Naive B cell (primary cell): Measurements from ENCODE around the gene KRTAP10-9. TPM values are rescaled to one million over a fixed set of nuclear protein-coding genes. Genes with fewer than 3 reads are reported as not detected.

ENCODE experiments used
- ATAC-seq, 2 donors: fragments of 150-1000 bp; cut with Tn5 transposase; 2 replicates each; pipeline ENCODE4 v1.10.0; 2021; ENCODE audit warnings: low read depth in 2 of 2, mild to moderate bottlenecking in 2 of 2, moderate library complexity in 2 of 2
- DNase-seq: peaks from one replicate; pipeline ENCODE4 v3.0.0; 2022
- H3K27ac Mint-ChIP-seq, 6 donors: one replicate each; pipeline ENCODE4 v1.8.0; 2020 to 2022; ENCODE audit warnings: mild to moderate bottlenecking in 6 of 6, mixed read lengths in 6 of 6, moderate library complexity in 5 of 6, inconsistent platforms in 2 of 6
- H3K27me3 Mint-ChIP-seq, 3 donors: one replicate each; pipeline ENCODE4 v1.8.0; 2021 to 2022; ENCODE audit warnings: mixed read lengths in 3 of 3, mild to moderate bottlenecking in 1 of 3
- H3K36me3 Mint-ChIP-seq, 2 donors: one replicate each; pipeline ENCODE4 v1.8.0; 2020 to 2022; ENCODE audit warnings: mixed read lengths in 2 of 2, inconsistent platforms in 1 of 2, mild to moderate bottlenecking in 1 of 2
- H3K4me1 Mint-ChIP-seq, 3 donors: one replicate each; pipeline ENCODE4 v1.8.0; 2020 to 2022; ENCODE audit warnings: mixed read lengths in 3 of 3, inconsistent platforms in 1 of 3, mild to moderate bottlenecking in 1 of 3, moderate library complexity in 1 of 3
- H3K4me3 Mint-ChIP-seq, 8 donors: one replicate each; pipeline ENCODE4 v1.8.0; 2020 to 2022; ENCODE audit warnings: mild to moderate bottlenecking in 8 of 8, mixed read lengths in 8 of 8, moderate library complexity in 8 of 8, inconsistent platforms in 2 of 8
- H3K9me3 Mint-ChIP-seq, 7 donors: one replicate each; pipeline ENCODE4 v1.8.0; 2020 to 2022; ENCODE audit warnings: mixed read lengths in 7 of 7, mild to moderate bottlenecking in 5 of 7, inconsistent platforms in 2 of 7, moderate library complexity in 1 of 7
- polyA plus RNA-seq, 6 donors: library from polyadenylated mRNA; unstranded; fragments of 300-500 nt; fragmentation: Illumina TruSeq; gene quantifications; one replicate each; pipeline ENCODE4 v1.2.3, GENCODE V29; 2021; ENCODE audit warnings: low read depth in 6 of 6

KRTAP10-9 gene
- polyA plus RNA-seq, 6 donors from 2014 or later = not detected

GRCh38 chr21:44613386-44614155 is 13.3 kb upstream of the KRTAP10-9 start:
- peaks cover 15 to 37% of the 10 kb centered on the region in 2 donors for H3K36me3 Mint-ChIP-seq
- DNase-seq (no peak), ATAC-seq (no peak)
- H3K9me3 Mint-ChIP-seq = peaks cover 21 to 42% (median 31%) of the 10 kb centered on the region in 7 donors
- H3K27ac Mint-ChIP-seq = no peak overlapping the region
- H3K4me3 Mint-ChIP-seq = no peak overlapping the region
- peaks cover 11 to 38% (median 28%) of the 10 kb centered on the region in 3 donors for H3K27me3 Mint-ChIP-seq
- peaks cover 5 to 7% (median 6%) of the 10 kb centered on the region in 3 donors for H3K4me1 Mint-ChIP-seq

- peaks cover 11 to 13% (median 12%) of the 10 kb centered on the region in 3 donors for H3K4me1 Mint-ChIP-seq
- H3K27me3 Mint-ChIP-seq = peaks cover 11 to 35% (median 28%) of the 10 kb centered on the region in 3 donors
- peaks cover 16 to 43% (median 31%) of the 10 kb centered on the region in 7 donors for H3K9me3 Mint-ChIP-seq
- H3K4me3 Mint-ChIP-seq = no peak overlapping the region
- peak overlapping the region in 1 of 6 donors; percentile 42 for H3K27ac Mint-ChIP-seq
- DNase-seq (no peak), ATAC-seq (no peak)
- peaks cover 12 to 37% of the 10 kb centered on the region in 2 donors for H3K36me3 Mint-ChIP-seq
These were observed 12.7 kb upstream of the KRTAP10-9 start for GRCh38 chr21:44614161-44614631.

GRCh38 chr21:44614961-44615391 is 11.9 kb upstream of the KRTAP10-9 start:
- Mint-ChIP-seq H3K9me3 (peaks cover 16 to 43% (median 31%) of the 10 kb centered on the region in 7 donors), H3K4me1 (peaks cover 13 to 18% (median 15%) of the 10 kb centered on the region in 3 donors), H3K36me3 (peaks cover 17 to 37% of the 10 kb centered on the region in 2 donors), H3K4me3 (no peak overlapping the region), H3K27me3 (peaks cover 4 to 31% (median 28%) of the 10 kb centered on the region in 3 donors), H3K27ac (no peak overlapping the region)
- DNase-seq (no peak), ATAC-seq (no peak)

- Mint-ChIP-seq H3K27me3 (peaks cover 4 to 31% (median 28%) of the 10 kb centered on the region in 3 donors), H3K36me3 (peaks cover 21 to 39% of the 10 kb centered on the region in 2 donors), H3K4me3 (no peak overlapping the region), H3K9me3 (peaks cover 15 to 41% (median 34%) of the 10 kb centered on the region in 7 donors), H3K4me1 (peaks cover 13 to 20% (median 15%) of the 10 kb centered on the region in 3 donors), H3K27ac (no peak overlapping the region)
- ATAC-seq (no peak), DNase-seq (no peak)
These were observed 11.4 kb upstream of the KRTAP10-9 start for GRCh38 chr21:44615466-44615865.

- Mint-ChIP-seq H3K4me1 (peaks cover 13 to 20% (median 15%) of the 10 kb centered on the region in 3 donors), H3K36me3 (peaks cover 23 to 40% of the 10 kb centered on the region in 2 donors), H3K4me3 (no peak overlapping the region), H3K27me3 (peaks cover 4 to 31% (median 28%) of the 10 kb centered on the region in 3 donors), H3K27ac (peak overlapping the region in 1 of 6 donors; percentile 35), H3K9me3 (peaks cover 14 to 39% (median 33%) of the 10 kb centered on the region in 7 donors)
- no peak for DNase-seq
- no peak for ATAC-seq
These were observed 10.8 kb upstream of the KRTAP10-9 start for GRCh38 chr21:44615911-44616590.

GRCh38 chr21:44616591-44616926 is 10.3 kb upstream of the KRTAP10-9 start:
- Mint-ChIP-seq H3K9me3 (peaks cover 10 to 34% (median 28%) of the 10 kb centered on the region in 7 donors), H3K4me1 (peaks cover 13 to 20% (median 15%) of the 10 kb centered on the region in 3 donors), H3K4me3 (peak overlapping the region in 1 of 8 donors; percentile 44), H3K36me3 (peaks cover 18 to 35% of the 10 kb centered on the region in 2 donors), H3K27me3 (peaks cover 4 to 28% (median 28%) of the 10 kb centered on the region in 3 donors), H3K27ac (peak overlapping the region in 1 of 6 donors; percentile 35)
- DNase-seq (no peak), ATAC-seq (no peak)

GRCh38 chr21:44617071-44617501 is 9.8 kb upstream of the KRTAP10-9 start:
- H3K4me1 Mint-ChIP-seq = peaks cover 13 to 20% (median 15%) of the 10 kb centered on the region in 3 donors
- peaks cover 8 to 30% (median 25%) of the 10 kb centered on the region in 7 donors for H3K9me3 Mint-ChIP-seq
- DNase-seq (no peak), ATAC-seq (no peak)
- peaks cover 18 to 37% of the 10 kb centered on the region in 2 donors for H3K36me3 Mint-ChIP-seq
- H3K27ac Mint-ChIP-seq = no peak overlapping the region
- peak overlapping the region in 1 of 8 donors; percentile 44 for H3K4me3 Mint-ChIP-seq
- peaks cover 4 to 30% (median 26%) of the 10 kb centered on the region in 3 donors for H3K27me3 Mint-ChIP-seq

GRCh38 chr21:44618504-44618903 is 8.4 kb upstream of the KRTAP10-9 start:
- Mint-ChIP-seq H3K4me1 (peaks cover 12 to 20% (median 13%) of the 10 kb centered on the region in 3 donors), H3K36me3 (peaks cover 27 to 42% of the 10 kb centered on the region in 2 donors), H3K27ac (peak overlapping the region in 5 of 6 donors; percentile 55 to 85 (median 73))

GRCh38 chr21:44618909-44619308 is 8.0 kb upstream of the KRTAP10-9 start:
- Mint-ChIP-seq H3K36me3 (peaks cover 31 to 46% of the 10 kb centered on the region in 2 donors), H3K4me1 (peaks cover 12 to 20% (median 13%) of the 10 kb centered on the region in 3 donors), H3K9me3 (peaks cover 18 to 47% (median 33%) of the 10 kb centered on the region in 7 donors), H3K27me3 (peaks cover 14 to 36% (median 24%) of the 10 kb centered on the region in 3 donors), H3K4me3 (peak overlapping the region in 7 of 8 donors; percentile 21 to 76 (median 51)), H3K27ac (peak overlapping the region in 5 of 6 donors; percentile 65 to 88 (median 76))
- ATAC-seq = peak; percentile 70 to 76
- DNase-seq = no peak

More at GRCh38 chr21:44618504-44618903, 8.4 kb upstream of the KRTAP10-9 start:
- DNase-seq (no peak), ATAC-seq (no peak)
- H3K9me3 Mint-ChIP-seq = peaks cover 17 to 43% (median 28%) of the 10 kb centered on the region in 7 donors
- peaks cover 13 to 35% (median 20%) of the 10 kb centered on the region in 3 donors for H3K27me3 Mint-ChIP-seq
- H3K4me3 Mint-ChIP-seq = peak overlapping the region in 5 of 8 donors; percentile 47 to 76 (median 59)

GRCh38 chr21:44619886-44620285 is 7.0 kb upstream of the KRTAP10-9 start:
- H3K9me3 Mint-ChIP-seq = peaks cover 24 to 57% (median 42%) of the 10 kb centered on the region in 7 donors
- DNase-seq (no peak), ATAC-seq (no peak)
- H3K36me3 Mint-ChIP-seq = peaks cover 34 to 56% of the 10 kb centered on the region in 2 donors
- no peak overlapping the region for H3K27ac Mint-ChIP-seq
- peak overlapping the region in 1 of 8 donors; percentile 17 for H3K4me3 Mint-ChIP-seq
- H3K4me1 Mint-ChIP-seq = peaks cover 12 to 20% (median 13%) of the 10 kb centered on the region in 3 donors
- peaks cover 10 to 38% (median 28%) of the 10 kb centered on the region in 3 donors for H3K27me3 Mint-ChIP-seq

- H3K27me3 Mint-ChIP-seq = peaks cover 10 to 38% (median 34%) of the 10 kb centered on the region in 3 donors
- H3K27ac Mint-ChIP-seq = no peak overlapping the region
- peaks cover 24 to 58% (median 44%) of the 10 kb centered on the region in 7 donors for H3K9me3 Mint-ChIP-seq
- DNase-seq = no peak
- H3K36me3 Mint-ChIP-seq = peaks cover 34 to 57% of the 10 kb centered on the region in 2 donors
- peaks cover 7 to 14% (median 10%) of the 10 kb centered on the region in 3 donors for H3K4me1 Mint-ChIP-seq
- no peak overlapping the region for H3K4me3 Mint-ChIP-seq
- ATAC-seq = no peak
These were observed 3.3 kb upstream of the KRTAP10-9 start for GRCh38 chr21:44623575-44623974.

- peaks cover 25 to 45% (median 37%) of the 10 kb centered on the region in 7 donors for H3K9me3 Mint-ChIP-seq
- no peak overlapping the region for H3K4me3 Mint-ChIP-seq
- peaks cover 10 to 13% (median 13%) of the 10 kb centered on the region in 3 donors for H3K4me1 Mint-ChIP-seq
- H3K36me3 Mint-ChIP-seq = peaks cover 20 to 47% of the 10 kb centered on the region in 2 donors
- no peak for DNase-seq
- no peak for ATAC-seq
- no peak overlapping the region for H3K27ac Mint-ChIP-seq
- peaks cover 10 to 38% (median 34%) of the 10 kb centered on the region in 3 donors for H3K27me3 Mint-ChIP-seq
These were observed 1.1 kb upstream of the KRTAP10-9 start for GRCh38 chr21:44625756-44626155.

GRCh38 chr21:44626262-44626661 is 631 bp upstream of the KRTAP10-9 start:
- Mint-ChIP-seq H3K4me1 (peaks cover 10 to 16% (median 15%) of the 10 kb centered on the region in 3 donors), H3K9me3 (peaks cover 30 to 50% (median 41%) of the 10 kb centered on the region in 7 donors), H3K27ac (no peak overlapping the region), H3K36me3 (peaks cover 23 to 50% of the 10 kb centered on the region in 2 donors), H3K27me3 (peaks cover 10 to 38% (median 34%) of the 10 kb centered on the region in 3 donors), H3K4me3 (peak overlapping the region in 1 of 8 donors; percentile 79)
- DNase-seq (no peak), ATAC-seq (no peak)
